PC-3 (cell line): ENCODE data around the gene ABCC12.

Source experiments
- EZH2 ChIP-seq: fragments of 300-600 bp; sonication (generic); IDR thresholded peaks from one replicate; pipeline ENCODE4 v1.6.1; 2017; ENCODE audit warnings: antibody characterized with exemption, mild to moderate bottlenecking, low read length; ENCODE audit not compliant: unreplicated experiment
- EZH2phosphoT487 ChIP-seq: fragments of 300-600 bp; sonication (generic); IDR thresholded peaks from 2 replicates; pipeline ENCODE4 v1.6.1; 2018; ENCODE audit warnings: mild to moderate bottlenecking, antibody characterized with exemption, low read length, borderline replicate concordance
- TF ChIP-seq, protein P1 (sequence below): fragments of 300-600 bp; sonication (generic); conservative IDR thresholded peaks from 2 replicates; pipeline ENCODE4 v1.5.1; 2017; ENCODE audit warnings: antibody characterized with exemption, low read depth, mild to moderate bottlenecking, low read length

DNA sequence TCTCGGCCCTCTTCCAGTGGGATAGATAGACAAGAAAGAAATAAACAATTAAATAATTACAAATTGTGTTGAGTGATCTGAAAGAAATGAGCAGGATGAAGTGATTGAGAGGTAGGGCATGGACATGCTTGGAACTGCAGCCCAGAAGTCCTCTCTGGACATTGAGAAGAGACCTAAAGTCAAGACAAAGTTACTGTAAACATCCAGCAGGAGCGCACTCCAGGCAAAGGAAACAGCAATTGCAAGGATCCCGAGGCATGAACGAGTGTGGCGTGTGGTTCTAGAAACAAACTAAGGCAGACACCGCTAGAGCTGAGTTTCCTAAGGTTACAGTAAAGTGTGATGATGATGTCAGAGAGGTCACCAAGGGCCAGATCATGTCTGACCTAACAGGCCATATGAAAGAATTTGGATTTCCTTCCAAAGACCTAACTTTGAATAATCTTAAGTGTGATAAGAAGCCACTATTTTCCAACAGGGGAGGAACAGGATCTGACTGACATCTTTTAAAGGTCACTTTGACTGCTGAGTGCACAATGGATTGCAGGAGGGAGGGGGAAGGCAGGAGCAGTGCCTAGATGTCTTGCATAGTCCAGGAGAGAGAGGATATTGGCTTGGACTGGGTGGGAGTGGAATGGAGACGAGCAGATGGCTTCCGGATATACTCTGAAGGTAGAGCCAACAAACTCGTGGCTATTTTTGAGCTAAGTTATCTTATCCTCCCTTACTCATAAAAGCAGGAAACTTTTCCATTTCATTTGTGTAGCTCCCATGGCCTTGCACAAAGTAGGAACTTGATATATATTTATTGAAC is 19.0 kb downstream of the ABCC12 start:
- TF ChIP-seq, protein P1, sequence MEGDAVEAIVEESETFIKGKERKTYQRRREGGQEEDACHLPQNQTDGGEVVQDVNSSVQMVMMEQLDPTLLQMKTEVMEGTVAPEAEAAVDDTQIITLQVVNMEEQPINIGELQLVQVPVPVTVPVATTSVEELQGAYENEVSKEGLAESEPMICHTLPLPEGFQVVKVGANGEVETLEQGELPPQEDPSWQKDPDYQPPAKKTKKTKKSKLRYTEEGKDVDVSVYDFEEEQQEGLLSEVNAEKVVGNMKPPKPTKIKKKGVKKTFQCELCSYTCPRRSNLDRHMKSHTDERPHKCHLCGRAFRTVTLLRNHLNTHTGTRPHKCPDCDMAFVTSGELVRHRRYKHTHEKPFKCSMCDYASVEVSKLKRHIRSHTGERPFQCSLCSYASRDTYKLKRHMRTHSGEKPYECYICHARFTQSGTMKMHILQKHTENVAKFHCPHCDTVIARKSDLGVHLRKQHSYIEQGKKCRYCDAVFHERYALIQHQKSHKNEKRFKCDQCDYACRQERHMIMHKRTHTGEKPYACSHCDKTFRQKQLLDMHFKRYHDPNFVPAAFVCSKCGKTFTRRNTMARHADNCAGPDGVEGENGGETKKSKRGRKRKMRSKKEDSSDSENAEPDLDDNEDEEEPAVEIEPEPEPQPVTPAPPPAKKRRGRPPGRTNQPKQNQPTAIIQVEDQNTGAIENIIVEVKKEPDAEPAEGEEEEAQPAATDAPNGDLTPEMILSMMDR = no peak
- no peak for TF ChIP-seq EZH2phosphoT487
- TF ChIP-seq EZH2 = no peak
